Hematopoietic multipotent progenitor cell treated with erythropoietin and hydrocortisone succinate and interleukin-3 and kit ligand, for 15 days (in vitro differentiated cells): Measurements from ENCODE around the gene DIP2C.
"Not testable (repeated sequence)": the region's sequence is repeated elsewhere in the genome, so short reads cannot be mapped to it uniquely, and the experiment has no call there.

Experiments used
- DNase-seq: peaks from one replicate; pipeline ENCODE4 v3.0.0-alpha.2; 2015; ENCODE audit warnings: low spot score

DIP2C gene

GRCh38 chr10:480928-481552 is 208.4 kb downstream of the DIP2C start:
- no peak for DNase-seq

- DNase-seq, result no peak
These were observed 209.0 kb downstream of the DIP2C start for GRCh38 chr10:480498-480927.

- DNase-seq, result not testable (repeated sequence)
These were observed 209.6 kb downstream of the DIP2C start for GRCh38 chr10:479706-480497.

GRCh38 chr10:478471-479245 is 210.8 kb downstream of the DIP2C start:
- no peak for DNase-seq

GRCh38 chr10:477620-478019 is 211.8 kb downstream of the DIP2C start:
- no peak for DNase-seq

GRCh38 chr10:476455-476780 is 213.1 kb downstream of the DIP2C start:
- no peak for DNase-seq

- DNase-seq, result no peak
These were observed 213.6 kb downstream of the DIP2C start for GRCh38 chr10:475709-476454.

- no peak for DNase-seq
These were observed 214.5 kb downstream of the DIP2C start for GRCh38 chr10:474946-475345.

GRCh38 chr10:474406-474805 is 215.1 kb downstream of the DIP2C start:
- DNase-seq, result no peak

GRCh38 chr10:472241-472910 is 217.1 kb downstream of the DIP2C start:
- no peak for DNase-seq

- no peak for DNase-seq
These were observed 219.0 kb downstream of the DIP2C start for GRCh38 chr10:470339-471003.

- no peak for DNase-seq
These were observed 219.5 kb downstream of the DIP2C start for GRCh38 chr10:469947-470338.

GRCh38 chr10:459743-460142 is 229.7 kb downstream of the DIP2C start:
- no peak for DNase-seq

GRCh38 chr10:458421-458851 is 231.0 kb downstream of the DIP2C start:
- no peak for DNase-seq

GRCh38 chr10:456486-456885 is 233.0 kb downstream of the DIP2C start:
- DNase-seq, result no peak

GRCh38 chr10:454860-455259 is 234.6 kb downstream of the DIP2C start:
- DNase-seq, result no peak

GRCh38 chr10:453647-454046 is 235.8 kb downstream of the DIP2C start:
- DNase-seq, result no peak

GRCh38 chr10:452512-453426 is 236.7 kb downstream of the DIP2C start:
- no peak for DNase-seq

- no peak for DNase-seq
These were observed 237.6 kb downstream of the DIP2C start for GRCh38 chr10:451856-452255.

GRCh38 chr10:451021-451471 is 238.4 kb downstream of the DIP2C start:
- no peak for DNase-seq
